ENCODE measurements around the gene MYO16.

DNA sequence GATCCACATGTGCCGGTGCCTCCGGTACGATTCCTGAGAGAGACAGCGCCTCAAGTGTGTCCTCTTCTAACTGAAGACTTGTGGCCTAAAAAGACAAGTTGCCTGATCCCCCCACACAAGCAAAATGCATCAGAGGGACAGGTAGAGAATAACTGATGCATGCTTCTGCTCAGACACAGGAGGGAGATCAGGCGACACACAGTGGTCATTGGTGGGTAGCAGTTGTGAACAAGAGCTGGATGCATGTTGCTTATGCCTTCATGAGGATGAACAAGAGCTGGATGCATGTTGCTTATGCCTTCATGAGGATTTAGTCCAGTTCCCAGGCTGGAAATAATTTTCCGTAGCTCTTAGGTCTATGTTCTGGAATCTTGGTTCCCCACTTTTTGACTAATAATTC lies 505.6 kb downstream of the MYO16 start:
- TF ChIP-seq YY1 (IDR thresholded peaks at IDR 0.05; ENCODE audit: insufficient read depth, insufficient read length), result no peak
- no peak for TF ChIP-seq ZNF274 (IDR thresholded peaks at IDR 0.05; ENCODE audit: low read depth, low read length)
- no peak for TF ChIP-seq SUZ12 (IDR thresholded peaks at IDR 0.05; ENCODE audit: extremely low read depth, insufficient read depth, insufficient read length)
